PFSK-1 (cell line): ENCODE measurements around the gene UMODL1.

Experiments used
- FOXP2 ChIP-seq: optimal IDR thresholded peaks from 2 replicates; pipeline ENCODE3; 2011; ENCODE audit warnings: borderline replicate concordance, control low read depth, inconsistent platforms; ENCODE audit not compliant: insufficient read depth; ENCODE audit errors: extremely low read length, extremely low read depth
- POLR2AphosphoS5 ChIP-seq: IDR thresholded peaks from 2 replicates; pipeline ENCODE4 v1.6.1; 2012; ENCODE audit warnings: low read depth, mild to moderate bottlenecking, control low read depth, low read length, moderate library complexity
- SIN3A ChIP-seq: IDR thresholded peaks from 2 replicates; pipeline ENCODE4 v1.6.1; 2012; ENCODE audit warnings: mild to moderate bottlenecking, low read length, moderate library complexity, borderline replicate concordance; ENCODE audit not compliant: insufficient read depth
- TAF1 ChIP-seq: IDR thresholded peaks from 2 replicates; pipeline ENCODE4 v1.6.1; 2012; ENCODE audit warnings: low read length, control low read depth, borderline replicate concordance; ENCODE audit not compliant: insufficient read depth
- TF ChIP-seq, protein P1 (sequence below), 2 experiments: IDR thresholded peaks; 2 replicates each; pipeline versions ENCODE4 v1.6.1 to v1.8.0; 2011 to 2012; ENCODE audit warnings: low read depth in 2 of 2, low read length in 2 of 2, control low read depth in 1 of 2, inconsistent platforms in 1 of 2, mild to moderate bottlenecking in 1 of 2, moderate library complexity in 1 of 2; ENCODE audit not compliant: insufficient read depth in 1 of 2

UMODL1 gene

DNA sequence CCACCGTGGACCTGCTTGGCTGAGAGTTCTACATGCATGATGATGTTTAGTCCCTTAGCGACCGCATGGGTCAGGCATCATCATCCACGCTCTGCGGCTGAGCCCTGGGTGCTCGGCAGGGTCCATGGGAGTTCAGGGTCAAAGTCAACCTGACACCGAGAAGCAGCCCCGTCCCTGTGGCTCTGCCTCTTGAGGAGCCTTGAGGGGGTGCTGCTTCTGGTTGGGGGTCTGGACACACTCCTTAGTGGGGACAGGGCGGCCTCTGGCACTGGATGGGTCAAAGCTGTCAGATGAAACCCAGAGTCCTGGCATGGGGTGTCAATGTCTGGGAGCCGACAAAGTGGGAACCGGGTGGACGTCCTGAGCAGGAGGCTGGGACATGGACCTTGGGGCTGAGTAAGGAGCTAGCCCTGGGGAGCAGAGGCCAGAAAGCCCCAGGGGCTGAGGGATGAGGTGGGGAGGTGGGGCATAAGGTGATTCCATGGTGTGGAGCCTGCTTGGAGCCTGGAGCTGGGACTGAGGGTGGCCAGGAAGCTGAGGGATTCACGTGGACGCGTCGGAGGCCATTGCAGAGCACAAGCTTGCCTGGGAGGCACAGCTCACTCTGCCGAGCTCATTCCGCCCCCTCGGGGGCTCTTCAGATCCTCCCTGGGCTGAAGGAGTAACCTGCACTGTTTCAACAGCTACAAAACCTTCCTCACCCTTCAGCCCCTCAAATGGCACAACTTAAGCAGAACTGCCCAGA, 53.9 kb downstream of the UMODL1 start:
- TF ChIP-seq FOXP2 (no peak), SIN3A (no peak), POLR2AphosphoS5 (no peak), TAF1 (no peak)
- TF ChIP-seq, protein P1, sequence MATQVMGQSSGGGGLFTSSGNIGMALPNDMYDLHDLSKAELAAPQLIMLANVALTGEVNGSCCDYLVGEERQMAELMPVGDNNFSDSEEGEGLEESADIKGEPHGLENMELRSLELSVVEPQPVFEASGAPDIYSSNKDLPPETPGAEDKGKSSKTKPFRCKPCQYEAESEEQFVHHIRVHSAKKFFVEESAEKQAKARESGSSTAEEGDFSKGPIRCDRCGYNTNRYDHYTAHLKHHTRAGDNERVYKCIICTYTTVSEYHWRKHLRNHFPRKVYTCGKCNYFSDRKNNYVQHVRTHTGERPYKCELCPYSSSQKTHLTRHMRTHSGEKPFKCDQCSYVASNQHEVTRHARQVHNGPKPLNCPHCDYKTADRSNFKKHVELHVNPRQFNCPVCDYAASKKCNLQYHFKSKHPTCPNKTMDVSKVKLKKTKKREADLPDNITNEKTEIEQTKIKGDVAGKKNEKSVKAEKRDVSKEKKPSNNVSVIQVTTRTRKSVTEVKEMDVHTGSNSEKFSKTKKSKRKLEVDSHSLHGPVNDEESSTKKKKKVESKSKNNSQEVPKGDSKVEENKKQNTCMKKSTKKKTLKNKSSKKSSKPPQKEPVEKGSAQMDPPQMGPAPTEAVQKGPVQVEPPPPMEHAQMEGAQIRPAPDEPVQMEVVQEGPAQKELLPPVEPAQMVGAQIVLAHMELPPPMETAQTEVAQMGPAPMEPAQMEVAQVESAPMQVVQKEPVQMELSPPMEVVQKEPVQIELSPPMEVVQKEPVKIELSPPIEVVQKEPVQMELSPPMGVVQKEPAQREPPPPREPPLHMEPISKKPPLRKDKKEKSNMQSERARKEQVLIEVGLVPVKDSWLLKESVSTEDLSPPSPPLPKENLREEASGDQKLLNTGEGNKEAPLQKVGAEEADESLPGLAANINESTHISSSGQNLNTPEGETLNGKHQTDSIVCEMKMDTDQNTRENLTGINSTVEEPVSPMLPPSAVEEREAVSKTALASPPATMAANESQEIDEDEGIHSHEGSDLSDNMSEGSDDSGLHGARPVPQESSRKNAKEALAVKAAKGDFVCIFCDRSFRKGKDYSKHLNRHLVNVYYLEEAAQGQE (IDR thresholded peaks at IDR 0.05; ENCODE audit: insufficient read depth in 1 of 2, low read depth in 2 of 2, low read length in 2 of 2): no peak

DNA sequence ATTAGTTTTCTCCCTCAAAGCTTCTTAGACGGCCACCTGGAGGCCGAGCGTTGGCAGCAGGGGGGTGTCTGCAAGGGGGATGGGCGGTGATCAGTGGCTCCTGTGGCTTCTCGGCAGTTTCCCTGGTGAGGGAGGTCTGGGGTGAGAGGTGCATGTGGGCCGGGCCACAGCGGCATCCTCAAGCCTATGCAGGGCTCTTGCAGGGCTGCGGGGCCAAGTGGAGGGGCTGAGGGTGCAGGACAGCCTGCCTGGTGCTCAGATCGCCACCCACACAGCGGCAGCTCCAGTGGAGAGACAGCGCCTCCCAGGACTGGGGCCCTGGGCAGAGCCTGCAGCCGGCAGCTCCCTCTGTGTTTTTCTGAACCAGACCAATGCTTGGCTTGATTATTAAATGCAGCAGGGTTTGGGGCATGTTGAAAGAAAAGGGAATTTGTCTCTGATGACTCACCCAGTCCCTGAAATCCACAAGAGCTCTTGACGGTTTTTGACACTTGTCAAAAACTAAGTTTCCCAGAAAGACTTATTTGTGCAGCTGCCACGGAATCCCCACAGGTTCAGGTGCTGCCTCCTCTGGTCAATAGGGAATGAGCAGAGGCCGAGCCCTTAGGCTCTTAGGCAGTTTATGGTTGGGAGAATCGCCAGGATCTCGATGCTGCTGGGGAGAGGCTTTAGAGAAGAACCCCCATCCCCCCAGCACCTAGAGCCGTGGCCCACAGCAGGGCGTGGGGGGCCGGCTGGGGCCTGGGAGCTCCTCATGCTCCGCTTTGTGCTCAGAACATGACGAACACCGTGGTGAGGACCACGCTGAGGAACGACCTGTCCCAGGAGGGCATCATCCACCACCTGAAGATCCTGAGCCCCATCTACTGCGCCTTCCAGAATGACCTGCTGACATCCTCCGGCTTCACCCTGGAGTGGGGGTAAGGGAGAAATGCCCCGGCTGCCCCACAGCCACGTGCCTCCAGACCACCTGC, 54.7 kb downstream of the UMODL1 start:
- TF ChIP-seq, protein P1 (IDR thresholded peaks at IDR 0.05; ENCODE audit: insufficient read depth in 1 of 2, low read depth in 2 of 2, low read length in 2 of 2): no peak
- TF ChIP-seq POLR2AphosphoS5 (no peak), SIN3A (no peak), FOXP2 (no peak), TAF1 (no peak)

DNA sequence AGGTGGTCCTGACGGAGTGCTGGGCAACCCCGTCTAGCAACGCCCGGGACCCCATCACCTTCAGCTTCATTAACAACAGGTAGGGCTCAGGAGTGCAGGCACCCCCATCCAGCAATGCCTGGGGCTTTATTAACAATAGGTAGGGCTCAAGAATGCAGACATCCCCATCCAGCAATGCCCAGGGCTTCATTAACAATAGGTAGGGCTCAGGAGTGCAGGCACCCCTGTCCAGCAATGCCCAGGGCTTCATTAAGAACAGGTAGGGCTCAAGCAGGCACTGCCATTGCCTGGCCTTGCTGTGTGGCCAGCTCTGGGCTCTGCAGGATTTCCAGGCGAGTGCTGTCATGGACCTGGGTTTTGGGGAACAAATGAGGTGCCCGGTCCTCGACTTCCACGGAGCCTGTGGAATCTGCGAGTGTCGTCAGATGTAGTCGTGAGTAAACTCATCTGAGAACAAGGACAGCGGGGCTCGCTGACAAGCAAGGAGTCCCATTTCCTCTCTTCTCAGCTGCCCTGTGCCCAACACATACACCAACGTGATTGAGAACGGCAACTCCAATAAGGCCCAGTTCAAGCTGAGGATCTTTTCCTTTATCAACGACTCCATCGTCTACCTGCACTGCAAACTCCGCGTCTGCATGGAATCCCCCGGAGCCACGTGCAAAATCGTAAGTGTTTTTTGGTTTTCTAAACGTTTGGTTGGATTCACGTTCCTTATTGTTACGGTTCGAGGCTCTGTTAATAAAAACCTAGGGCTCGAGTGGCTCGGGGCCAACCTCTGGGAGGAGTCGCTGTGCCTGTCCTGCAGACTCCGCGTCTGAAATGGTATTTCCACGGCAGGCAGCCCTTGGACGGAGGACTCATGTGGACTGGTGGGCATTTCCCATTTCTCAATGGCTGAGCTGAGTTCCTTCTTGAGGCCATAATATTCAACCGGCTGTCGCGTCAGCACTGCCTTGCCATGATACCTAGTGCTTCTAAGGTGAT, 56.3 kb downstream of the UMODL1 start:
- no peak for TF ChIP-seq SIN3A
- TF ChIP-seq FOXP2: no peak
- TF ChIP-seq, protein P1 (IDR thresholded peaks at IDR 0.05; ENCODE audit: insufficient read depth in 1 of 2, low read depth in 2 of 2, low read length in 2 of 2): no peak
- no peak for TF ChIP-seq TAF1
- no peak for TF ChIP-seq POLR2AphosphoS5

DNA sequence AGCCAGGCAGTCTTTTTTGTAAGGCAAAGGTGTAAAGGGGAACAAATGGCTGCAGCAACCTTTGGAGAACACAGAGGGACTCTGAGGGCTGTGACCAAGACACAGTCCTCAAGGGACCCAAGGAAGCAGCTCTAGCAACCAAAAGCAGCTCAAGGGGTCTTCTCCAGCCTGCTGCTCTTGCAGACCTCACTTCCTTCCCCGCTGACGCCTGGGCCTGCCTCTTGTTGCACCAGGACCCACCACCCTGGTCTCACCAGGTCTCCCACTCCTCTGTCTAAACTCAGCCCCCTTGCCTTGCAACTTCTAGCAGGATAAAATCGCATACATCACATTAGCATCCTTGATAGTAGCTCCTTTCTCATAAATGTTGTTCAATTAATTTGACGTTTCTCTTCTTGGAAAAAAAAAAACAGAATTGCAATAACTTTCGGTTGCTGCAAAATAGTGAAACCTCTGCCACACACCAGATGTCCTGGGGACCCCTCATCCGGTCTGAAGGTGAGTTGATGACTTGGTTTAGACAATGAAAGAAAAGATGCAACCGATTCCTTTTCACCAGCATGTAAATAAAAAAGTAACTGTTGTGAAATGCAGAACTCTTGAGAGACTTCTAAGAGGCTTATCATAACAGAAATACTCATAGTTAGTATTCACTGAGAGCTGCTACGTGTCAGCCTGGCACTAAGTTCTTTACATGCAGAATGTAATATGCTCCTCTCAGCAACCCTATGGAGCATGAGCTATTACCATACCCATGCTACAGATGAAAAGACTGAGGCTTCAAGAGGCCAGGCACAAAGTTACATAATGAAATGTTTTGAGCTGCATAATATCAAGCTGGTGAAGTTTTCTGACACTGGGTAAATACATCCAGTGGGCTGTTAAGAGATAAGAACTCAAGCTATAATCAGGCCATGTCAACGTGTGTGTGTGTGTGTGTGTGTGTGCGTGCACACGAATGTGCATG, 58.5 kb downstream of the UMODL1 start:
- TF ChIP-seq SIN3A: no peak
